CD14-positive monocyte (primary cell): ENCODE data around the gene R3HDM4. TPM values are rescaled to one million over a fixed set of nuclear protein-coding genes. Genes with fewer than 3 reads are reported as not detected.
A peak's percentile ranks its signal among the peaks of the same experiment; 100 is the strongest.

ENCODE experiments used
- DNase-seq, 3 donors: peaks; one replicate each; pipeline ENCODE4 v3.0.0-alpha.2; 2011 to 2022
- H2AFZ ChIP-seq: 2 replicates; pipeline ENCODE4 v1.6.0; 2012; ENCODE audit warnings: mild to moderate bottlenecking, low read depth, low read length, inconsistent platforms; ENCODE audit not compliant: insufficient read depth, poor library complexity, severe bottlenecking
- H3K27ac ChIP-seq, 2 donors: 1 replicate in 1 of 2; 2 replicates in 1 of 2; pipeline ENCODE4 v1.5.1; 2012 to 2013; ENCODE audit warnings: low read length in 2 of 2, control low read depth in 1 of 2, inconsistent platforms in 1 of 2, low read depth in 1 of 2, mild to moderate bottlenecking in 1 of 2
- H3K27me3 ChIP-seq, 2 donors: one replicate each; pipeline versions ENCODE4 v1.6.0 to v1.6.1; 2011 to 2013; ENCODE audit warnings: low read length in 2 of 2; ENCODE audit not compliant: control insufficient read depth in 2 of 2, insufficient read depth in 2 of 2
- H3K36me3 ChIP-seq, 2 donors: replicated peaks in 1 of 2; 1 replicate in 1 of 2; 2 replicates in 1 of 2; pipeline versions ENCODE4 v1.5.1 to v1.6.1; 2012 to 2013; ENCODE audit warnings: low read length in 2 of 2, control low read depth in 1 of 2, inconsistent platforms in 1 of 2, mild to moderate bottlenecking in 1 of 2; ENCODE audit not compliant: insufficient read depth in 2 of 2, control insufficient read depth in 1 of 2
- H3K4me1 ChIP-seq, 2 donors: 1 replicate in 1 of 2; 2 replicates in 1 of 2; pipeline versions ENCODE4 v1.5.1 to v1.6.1; 2012 to 2013; ENCODE audit warnings: low read length in 2 of 2, control low read depth in 1 of 2, inconsistent platforms in 1 of 2, mild to moderate bottlenecking in 1 of 2, moderate library complexity in 1 of 2; ENCODE audit not compliant: insufficient read depth in 2 of 2, control insufficient read depth in 1 of 2
- H3K4me2 ChIP-seq: replicated peaks from 2 replicates; pipeline ENCODE3; 2012; ENCODE audit warnings: low read length, moderate library complexity, mild to moderate bottlenecking; ENCODE audit not compliant: poor library complexity, severe bottlenecking; ENCODE audit errors: extremely low read depth
- H3K4me3 ChIP-seq, 3 experiments: fragments of 200-600 bp in 1 of 3; sonication (generic) in 1 of 3; replicated peaks in 1 of 3; 1 replicate in 2 of 3; 2 replicates in 1 of 3; pipeline ENCODE4 v1.5.1; 2011 to 2013; ENCODE audit warnings: low read length in 3 of 3, mild to moderate bottlenecking in 3 of 3, control low read depth in 2 of 3, low read depth in 2 of 3, inconsistent platforms in 1 of 3, moderate library complexity in 1 of 3
- H3K79me2 ChIP-seq: 2 replicates; pipeline ENCODE4 v1.6.0; 2012; ENCODE audit warnings: mild to moderate bottlenecking, control low read depth, inconsistent platforms, low read length, moderate library complexity; ENCODE audit not compliant: insufficient read depth
- H3K9ac ChIP-seq: 2 replicates; pipeline ENCODE4 v1.6.0; 2017; ENCODE audit warnings: low read length, mild to moderate bottlenecking; ENCODE audit not compliant: insufficient read depth, poor library complexity, severe bottlenecking
- H3K9me3 ChIP-seq, 2 donors: replicated peaks in 1 of 2; 1 replicate in 1 of 2; 2 replicates in 1 of 2; pipeline versions ENCODE4 v1.5.1 to v1.6.1; 2012 to 2013; ENCODE audit warnings: low read length in 2 of 2, control low read depth in 1 of 2; ENCODE audit not compliant: control insufficient read depth in 1 of 2, insufficient read depth in 1 of 2
- H4K20me1 ChIP-seq: 2 replicates; pipeline ENCODE4 v1.6.0; 2012; ENCODE audit warnings: mild to moderate bottlenecking, low read length, control low read depth, moderate library complexity; ENCODE audit not compliant: insufficient read depth
- H3K27ac Mint-ChIP-seq, 7 donors: one replicate each; pipeline ENCODE4 v1.8.0; 2020; ENCODE audit warnings: mild to moderate bottlenecking in 7 of 7, mixed read lengths in 7 of 7, moderate library complexity in 6 of 7, inconsistent platforms in 2 of 7
- H3K27me3 Mint-ChIP-seq, 3 donors: one replicate each; pipeline ENCODE4 v1.8.0; 2021 to 2022; ENCODE audit warnings: low read depth in 3 of 3, mild to moderate bottlenecking in 3 of 3, mixed read lengths in 3 of 3, moderate library complexity in 3 of 3, inconsistent platforms in 1 of 3
- H3K36me3 Mint-ChIP-seq, 2 donors: one replicate each; pipeline ENCODE4 v1.8.0; 2020; ENCODE audit warnings: mixed read lengths in 2 of 2, inconsistent platforms in 1 of 2, mild to moderate bottlenecking in 1 of 2
- H3K4me1 Mint-ChIP-seq: one replicate; pipeline ENCODE4 v1.8.0; 2020; ENCODE audit warnings: mild to moderate bottlenecking, mixed read lengths
- H3K4me3 Mint-ChIP-seq, 2 donors: one replicate each; pipeline ENCODE4 v1.8.0; 2020; ENCODE audit warnings: mild to moderate bottlenecking in 2 of 2, mixed read lengths in 2 of 2, moderate library complexity in 1 of 2
- H3K9me3 Mint-ChIP-seq, 7 donors: one replicate each; pipeline ENCODE4 v1.8.0; 2020 to 2022; ENCODE audit warnings: mixed read lengths in 7 of 7, mild to moderate bottlenecking in 6 of 7, moderate library complexity in 6 of 7, inconsistent platforms in 2 of 7
- WGBS: methylation state at CpG from one replicate; pipeline ENCODE4 v1.1.5; 2013; ENCODE audit warnings: missing lambda C conversion rate; ENCODE audit not compliant: insufficient coverage; 5-methylcytosine and 5-hydroxymethylcytosine counted together
- intact Hi-C, 2 donors: fragments of 100-400 bp; cut with micrococcal nuclease; formaldehyde crosslinking; loops; one replicate each; pipeline versions ENCODE4 v1.15.0 to v1.15.1; 2023
- polyA plus RNA-seq, 3 donors: library from polyadenylated mRNA; depleted of rRNA in 1 of 3; unstranded in 2 of 3; stranded (reverse) in 1 of 3; fragments of 300-500 nt in 2 of 3; fragments of >200 nt in 1 of 3; fragmentation: Illumina TruSeq in 2 of 3; gene quantifications; 1 replicate in 2 of 3; 2 replicates in 1 of 3; pipeline ENCODE4 v1.2.3, GENCODE V29; 2012 to 2021
- TF ChIP-seq, protein P1 (sequence below): fragments of 200-600 bp; IDR thresholded peaks from one replicate; pipeline ENCODE4 v1.8.0; 2022; ENCODE audit warnings: antibody characterized with exemption, mild to moderate bottlenecking

R3HDM4 gene
- polyA plus RNA-seq, 3 donors: 70.8 to 99.9 (median 78.7) TPM

DNA sequence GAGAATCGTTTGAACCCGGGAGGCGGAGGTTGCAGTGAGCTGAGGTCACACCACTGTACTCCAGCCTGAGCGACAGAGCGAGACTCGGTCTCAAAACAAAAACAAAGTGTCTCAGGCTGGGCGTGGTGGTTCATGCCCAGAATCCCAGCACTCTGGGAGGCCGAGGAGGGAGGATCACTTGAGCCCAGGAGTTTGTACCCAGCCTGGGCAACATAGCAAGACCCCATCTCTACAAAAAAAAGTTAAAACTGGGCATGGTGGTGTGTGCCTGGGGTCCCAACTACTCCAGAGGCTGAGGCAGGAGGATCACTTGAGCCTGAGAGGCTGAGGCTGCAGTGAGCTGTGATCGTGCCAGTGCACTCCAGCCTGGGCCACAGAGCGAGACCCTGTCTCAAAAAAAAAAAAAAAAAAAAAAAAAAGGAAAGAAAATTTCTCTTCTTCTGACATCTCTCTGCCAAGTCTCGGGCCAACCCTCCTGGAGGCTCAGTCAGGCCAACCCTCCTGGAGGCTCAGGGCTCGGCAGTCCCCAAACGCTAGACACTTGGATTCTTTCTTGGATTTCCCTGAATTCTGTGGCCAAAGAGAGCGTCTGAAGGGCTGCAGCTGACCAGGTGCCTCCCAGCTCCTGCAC lies 39.1 kb upstream of the R3HDM4 start:
- Histone ChIP-seq H3K4me1 (peaks cover 39% of the 10 kb centered on the region in 2 donors), H3K4me2 (peak overlapping the region; percentile 66), H3K9ac (peak overlapping the region; percentile 52), H4K20me1 (peaks cover 99% of the 10 kb centered on the region), H3K79me2 (peaks cover 98% of the 10 kb centered on the region), H2AFZ (no peak overlapping the region), H3K27me3 (no peaks in the 10 kb centered on the region), H3K4me3 (peak overlapping the region in 1 of 3 experiments; percentile 60), H3K36me3 (peaks cover 0 to 6% of the 10 kb centered on the region in 2 donors), H3K9me3 (no peaks in the 10 kb centered on the region), H3K27ac (peak overlapping the region in 1 of 2 donors; percentile 60)
- H3K9me3 Mint-ChIP-seq: no peaks in the 10 kb centered on the region
- WGBS: 86% methylated on average over 10 of the region's 14 CpGs
- peak overlapping the region in 2 of 7 donors; percentile 25 to 50 for H3K27ac Mint-ChIP-seq
- peak overlapping the region in 1 of 2 donors; percentile 39 for H3K4me3 Mint-ChIP-seq
- peaks cover 37% of the 10 kb centered on the region for H3K4me1 Mint-ChIP-seq
- no peak for DNase-seq
- intact Hi-C loops: no loop called here
- peaks cover 7 to 26% of the 10 kb centered on the region in 2 donors for H3K36me3 Mint-ChIP-seq
- TF ChIP-seq, protein P1, sequence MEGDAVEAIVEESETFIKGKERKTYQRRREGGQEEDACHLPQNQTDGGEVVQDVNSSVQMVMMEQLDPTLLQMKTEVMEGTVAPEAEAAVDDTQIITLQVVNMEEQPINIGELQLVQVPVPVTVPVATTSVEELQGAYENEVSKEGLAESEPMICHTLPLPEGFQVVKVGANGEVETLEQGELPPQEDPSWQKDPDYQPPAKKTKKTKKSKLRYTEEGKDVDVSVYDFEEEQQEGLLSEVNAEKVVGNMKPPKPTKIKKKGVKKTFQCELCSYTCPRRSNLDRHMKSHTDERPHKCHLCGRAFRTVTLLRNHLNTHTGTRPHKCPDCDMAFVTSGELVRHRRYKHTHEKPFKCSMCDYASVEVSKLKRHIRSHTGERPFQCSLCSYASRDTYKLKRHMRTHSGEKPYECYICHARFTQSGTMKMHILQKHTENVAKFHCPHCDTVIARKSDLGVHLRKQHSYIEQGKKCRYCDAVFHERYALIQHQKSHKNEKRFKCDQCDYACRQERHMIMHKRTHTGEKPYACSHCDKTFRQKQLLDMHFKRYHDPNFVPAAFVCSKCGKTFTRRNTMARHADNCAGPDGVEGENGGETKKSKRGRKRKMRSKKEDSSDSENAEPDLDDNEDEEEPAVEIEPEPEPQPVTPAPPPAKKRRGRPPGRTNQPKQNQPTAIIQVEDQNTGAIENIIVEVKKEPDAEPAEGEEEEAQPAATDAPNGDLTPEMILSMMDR: no peak
- peaks cover 0 to 3% (median 0%) of the 10 kb centered on the region in 3 donors for H3K27me3 Mint-ChIP-seq

GRCh38 chr19:950352-951066 lies 37.5 kb upstream of the R3HDM4 start:
- H3K27me3 Mint-ChIP-seq: peaks cover 0 to 3% (median 0%) of the 10 kb centered on the region in 3 donors
- H4K20me1 ChIP-seq: peaks cover 99% of the 10 kb centered on the region
- peaks cover 46% of the 10 kb centered on the region in 2 donors for H3K4me1 ChIP-seq
- H3K36me3 ChIP-seq: peaks cover 0 to 3% of the 10 kb centered on the region in 2 donors
- no peak overlapping the region for H3K9ac ChIP-seq
- DNase-seq: no peak
- H3K4me3 Mint-ChIP-seq: no peak overlapping the region
- intact Hi-C loops: no loop called here
- H3K27ac ChIP-seq: no peak overlapping the region
- H2AFZ ChIP-seq: no peak overlapping the region
- H3K79me2 ChIP-seq: peaks cover 97% of the 10 kb centered on the region
- WGBS: 99% methylated on average over 11 of the region's 17 CpGs
- no peaks in the 10 kb centered on the region for H3K9me3 Mint-ChIP-seq
- TF ChIP-seq, protein P1: no peak
- peak overlapping the region in 5 of 7 donors; percentile 5 to 70 (median 50) for H3K27ac Mint-ChIP-seq
- peaks cover 7 to 32% of the 10 kb centered on the region in 2 donors for H3K36me3 Mint-ChIP-seq
- H3K9me3 ChIP-seq: no peaks in the 10 kb centered on the region
- H3K4me1 Mint-ChIP-seq: peaks cover 47% of the 10 kb centered on the region
- no peaks in the 10 kb centered on the region for H3K27me3 ChIP-seq
- H3K4me3 ChIP-seq: no peak overlapping the region
- H3K4me2 ChIP-seq: no peak overlapping the region
